Activated CD4-positive, alpha-beta T cell treated with anti-CD3 and anti-CD28 coated beads, Interleukin-2, amount 10 ng/mL, durations not matched to agents 24 days and 14 days (primary cell): Measurements from ENCODE around the gene TPGS1. TPM values are rescaled to one million over a fixed set of nuclear protein-coding genes. Genes with fewer than 3 reads are reported as not detected.

Experiments used
- DNase-seq: peaks from one replicate; pipeline ENCODE4 v3.0.0; 2022
- H3K27ac Mint-ChIP-seq: one replicate; pipeline ENCODE4 v1.8.0; 2022; ENCODE audit warnings: mild to moderate bottlenecking, mixed read lengths
- H3K27me3 Mint-ChIP-seq: one replicate; pipeline ENCODE4 v1.8.0; 2022; ENCODE audit warnings: mixed read lengths
- H3K36me3 Mint-ChIP-seq: one replicate; pipeline ENCODE4 v1.8.0; 2022; ENCODE audit warnings: low read depth, mild to moderate bottlenecking, mixed read lengths
- H3K4me1 Mint-ChIP-seq: one replicate; pipeline ENCODE4 v1.8.0; 2021; ENCODE audit warnings: mixed read lengths
- H3K4me3 Mint-ChIP-seq: one replicate; pipeline ENCODE4 v1.8.0; 2022; ENCODE audit warnings: mild to moderate bottlenecking, moderate library complexity, mixed read lengths
- H3K9me3 Mint-ChIP-seq: one replicate; pipeline ENCODE4 v1.8.0; 2021; ENCODE audit warnings: mixed read lengths
- intact Hi-C: fragments of 100-400 bp; cut with micrococcal nuclease; formaldehyde crosslinking; loops from one replicate; pipeline ENCODE4 v1.15.1; 2023
- total RNA-seq: library from RNA; stranded (reverse); gene quantifications from 2 replicates; pipeline ENCODE4 v1.2.3, GENCODE V29; 2022

TPGS1 gene, protein sequence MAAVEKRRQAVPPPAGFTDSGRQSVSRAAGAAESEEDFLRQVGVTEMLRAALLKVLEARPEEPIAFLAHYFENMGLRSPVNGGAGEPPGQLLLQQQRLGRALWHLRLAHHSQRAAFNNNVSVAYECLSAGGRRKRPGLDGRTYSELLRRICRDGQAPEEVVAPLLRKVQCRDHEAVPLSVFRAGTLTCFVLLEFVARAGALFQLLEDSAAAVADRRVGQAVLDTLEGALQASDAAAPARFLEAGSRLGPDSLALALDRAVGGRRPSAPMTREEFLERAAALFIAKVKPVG
- 13.5 and 15.6 TPM in 2 replicates for total RNA-seq

- Mint-ChIP-seq H3K4me1 (peaks cover 39% of the 10 kb centered on the region), H3K27ac (peak within 1 kb of the TSS; percentile 99), H3K27me3 (no peaks in the 10 kb centered on the region), H3K36me3 (peaks cover 5% of the 10 kb centered on the region), H3K9me3 (no peaks in the 10 kb centered on the region), H3K4me3 (peak within 1 kb of the TSS; percentile 90)
- intact Hi-C loops, result loop anchor here (1.0 to 5.0 kb wide), 4 partner anchors 18 to 125 kb away; partner anchors contain the start of genes BSG and CDC34
- DNase-seq, result peak; percentile 96
Observed at GRCh38 chr19:507286-508203, at the start of gene TPGS1. Gene TPGS1, plus strand, starts transcription at chr19:507497. Its CDS starts 10 bp downstream, at chr19:507507.

GRCh38 chr19:457636-458035 lies 49.7 kb upstream of the TPGS1 start:
- intact Hi-C loops, result no loop called here
- Mint-ChIP-seq H3K27me3 (peaks cover 14% of the 10 kb centered on the region), H3K36me3 (no peaks in the 10 kb centered on the region)

GRCh38 chr19:458091-459042 lies 48.9 kb upstream of the TPGS1 start:
- no peak for DNase-seq
- intact Hi-C loops, result no loop called here
- no peaks in the 10 kb centered on the region for H3K9me3 Mint-ChIP-seq
- no peaks in the 10 kb centered on the region for H3K4me1 Mint-ChIP-seq
- no peak overlapping the region for H3K4me3 Mint-ChIP-seq
- peaks cover 20% of the 10 kb centered on the region for H3K27me3 Mint-ChIP-seq
- H3K36me3 Mint-ChIP-seq, result no peaks in the 10 kb centered on the region
- H3K27ac Mint-ChIP-seq, result no peak overlapping the region

More at GRCh38 chr19:457636-458035, 49.7 kb upstream of the TPGS1 start:
- Mint-ChIP-seq H3K4me1 (no peaks in the 10 kb centered on the region), H3K27ac (no peak overlapping the region), H3K4me3 (no peak overlapping the region), H3K9me3 (no peaks in the 10 kb centered on the region)
- no peak for DNase-seq

GRCh38 chr19:459724-460511 lies 47.4 kb upstream of the TPGS1 start:
- Mint-ChIP-seq H3K27me3 (peaks cover 20% of the 10 kb centered on the region), H3K4me1 (no peaks in the 10 kb centered on the region), H3K4me3 (peak overlapping the region; percentile 8), H3K36me3 (peaks cover 2% of the 10 kb centered on the region), H3K9me3 (no peaks in the 10 kb centered on the region), H3K27ac (no peak overlapping the region)
- intact Hi-C loops, result no loop called here
- DNase-seq, result no peak

DNA sequence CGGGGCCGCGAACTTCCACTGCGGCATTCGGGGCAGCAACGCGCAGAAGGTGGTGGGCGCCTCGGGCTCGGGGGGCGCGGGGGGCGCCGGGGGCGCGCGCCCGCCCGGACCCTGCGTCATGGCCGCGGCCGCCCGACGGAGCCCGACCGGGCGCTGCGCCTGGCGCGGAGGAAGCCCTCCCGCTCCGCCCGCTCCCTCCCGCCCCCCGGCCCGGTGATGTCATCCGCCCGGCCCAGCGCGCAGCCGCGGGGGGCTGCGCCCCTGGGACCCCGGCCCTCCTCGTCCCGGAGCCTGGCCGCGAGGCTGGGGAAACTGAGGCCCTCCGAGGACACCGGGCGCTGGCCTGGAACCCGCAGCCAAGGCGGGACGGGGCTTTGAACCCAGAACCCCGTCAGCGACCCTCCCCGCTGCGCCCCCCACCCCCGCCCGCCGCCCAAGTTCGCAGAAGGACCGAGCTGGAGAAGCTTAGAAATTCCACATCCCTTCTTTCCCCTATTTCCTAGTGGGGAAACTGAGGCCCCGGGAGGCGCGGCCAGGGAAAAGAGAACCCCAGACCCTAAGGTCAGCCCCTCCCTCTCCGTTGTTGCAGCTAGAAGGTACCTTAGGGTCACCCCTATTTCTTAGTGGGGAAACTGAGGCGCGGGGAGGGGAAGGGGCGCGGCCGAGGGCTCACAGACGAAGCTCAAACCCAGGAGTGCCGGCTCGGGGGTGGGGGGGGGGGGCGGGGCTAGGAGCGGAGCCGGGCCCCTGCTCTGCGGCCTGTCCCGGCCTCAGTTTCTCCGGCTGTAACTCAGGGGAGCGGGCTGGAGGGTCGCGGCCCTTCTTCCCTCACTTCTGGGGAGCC lies 46.2 kb upstream of the TPGS1 start, which contains the start of gene SHC2:
Gene SHC2 (minus strand): TSS at position 157 of the 844 bp plus-strand sequence. CDS start 37 bp downstream, at position 120.
- Mint-ChIP-seq H3K4me3 (peak within 1 kb of the TSS; percentile 35), H3K4me1 (no peaks in the 10 kb centered on the region), H3K27me3 (peaks cover 20% of the 10 kb centered on the region), H3K27ac (no peak within 1 kb of the TSS), H3K36me3 (peaks cover 2% of the 10 kb centered on the region), H3K9me3 (no peaks in the 10 kb centered on the region)
- DNase-seq, result no peak
- intact Hi-C loops, result no loop called here

GRCh38 chr19:461721-462551 lies 45.4 kb upstream of the TPGS1 start:
- Mint-ChIP-seq H3K4me3 (peak overlapping the region; percentile 35), H3K27ac (no peak overlapping the region), H3K9me3 (no peaks in the 10 kb centered on the region), H3K36me3 (peaks cover 2% of the 10 kb centered on the region), H3K4me1 (no peaks in the 10 kb centered on the region), H3K27me3 (peaks cover 20% of the 10 kb centered on the region)
- DNase-seq, result no peak
- intact Hi-C loops, result no loop called here

- intact Hi-C loops, result no loop called here
- H3K4me3 Mint-ChIP-seq, result no peak overlapping the region
- H3K36me3 Mint-ChIP-seq, result peaks cover 2% of the 10 kb centered on the region
- H3K4me1 Mint-ChIP-seq, result no peaks in the 10 kb centered on the region
- no peaks in the 10 kb centered on the region for H3K9me3 Mint-ChIP-seq
- H3K27me3 Mint-ChIP-seq, result peaks cover 20% of the 10 kb centered on the region
- H3K27ac Mint-ChIP-seq, result no peak overlapping the region
- DNase-seq, result no peak
Observed at GRCh38 chr19:463483-464207, 43.7 kb upstream of the TPGS1 start.

GRCh38 chr19:464208-464545 lies 43.1 kb upstream of the TPGS1 start:
- H3K4me1 Mint-ChIP-seq, result no peaks in the 10 kb centered on the region
- intact Hi-C loops, result no loop called here
- peaks cover 2% of the 10 kb centered on the region for H3K36me3 Mint-ChIP-seq
- no peak overlapping the region for H3K27ac Mint-ChIP-seq
- no peaks in the 10 kb centered on the region for H3K9me3 Mint-ChIP-seq
- DNase-seq, result no peak
- no peak overlapping the region for H3K4me3 Mint-ChIP-seq
- peaks cover 20% of the 10 kb centered on the region for H3K27me3 Mint-ChIP-seq

DNA sequence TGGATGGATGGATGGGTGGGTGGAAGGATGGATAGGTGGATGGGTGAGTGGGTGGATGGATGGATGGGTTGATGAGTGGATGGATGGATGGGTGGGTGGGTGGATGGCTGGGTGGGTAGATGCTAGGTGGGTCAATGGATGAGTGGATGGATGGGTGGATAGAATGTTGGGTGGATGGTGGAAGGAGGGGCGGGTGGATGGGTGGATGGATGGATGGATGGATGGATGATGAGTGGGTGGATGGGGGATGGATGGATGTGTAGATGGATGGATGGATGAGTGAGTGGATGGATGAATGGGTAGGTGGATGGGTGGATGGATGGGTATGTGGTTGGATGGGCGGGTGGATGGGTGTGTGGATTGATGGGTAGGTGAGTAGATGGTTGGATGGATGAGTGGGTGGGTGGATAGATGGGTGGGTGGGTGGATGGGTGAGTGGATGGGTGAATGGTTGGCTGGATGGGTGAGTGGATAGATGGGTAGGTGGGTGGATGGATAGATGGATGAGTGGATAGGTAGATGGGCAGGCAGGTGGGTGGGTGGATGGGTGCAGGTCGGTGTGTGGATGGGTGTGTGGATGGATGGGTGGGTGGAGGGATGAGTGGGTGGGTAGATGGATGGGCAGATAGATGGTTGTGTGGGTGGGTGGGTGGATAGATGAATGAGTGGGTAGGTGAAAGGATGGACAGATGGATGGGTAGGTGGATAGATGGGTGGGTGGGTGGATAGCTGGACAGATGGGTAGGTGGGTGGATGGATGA lies 42.1 kb upstream of the TPGS1 start:
- H3K27me3 Mint-ChIP-seq, result peaks cover 13% of the 10 kb centered on the region
- H3K27ac Mint-ChIP-seq, result no peak overlapping the region
- no peaks in the 10 kb centered on the region for H3K4me1 Mint-ChIP-seq
- no peak for DNase-seq
- intact Hi-C loops, result no loop called here
- H3K36me3 Mint-ChIP-seq, result peaks cover 2% of the 10 kb centered on the region
- no peak overlapping the region for H3K4me3 Mint-ChIP-seq
- H3K9me3 Mint-ChIP-seq, result no peaks in the 10 kb centered on the region

DNA sequence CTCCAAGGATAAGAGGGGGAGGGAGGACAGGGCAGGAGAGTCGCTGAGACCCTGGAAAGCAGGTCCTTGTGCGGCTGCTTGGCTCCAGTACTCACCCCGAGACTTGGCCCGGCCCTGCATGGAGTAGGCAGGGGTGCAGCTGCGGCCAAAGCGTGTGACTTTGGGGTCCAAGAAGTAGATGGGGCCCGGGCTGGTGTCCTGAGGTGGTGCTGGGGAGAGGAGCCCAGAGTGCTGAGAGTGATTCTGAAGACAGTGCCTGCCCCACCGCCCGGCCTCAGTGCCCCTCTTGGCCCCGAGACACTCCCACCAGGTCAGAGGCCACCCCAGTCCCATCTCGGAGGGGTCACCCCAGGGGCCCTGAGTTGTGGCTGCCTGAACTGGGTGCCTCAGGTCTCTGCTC lies 39.7 kb upstream of the TPGS1 start:
- H3K27me3 Mint-ChIP-seq, result peaks cover 7% of the 10 kb centered on the region
- no peak for DNase-seq
- intact Hi-C loops, result no loop called here
- H3K36me3 Mint-ChIP-seq, result peaks cover 2% of the 10 kb centered on the region
- H3K9me3 Mint-ChIP-seq, result no peaks in the 10 kb centered on the region
- H3K27ac Mint-ChIP-seq, result no peak overlapping the region
- H3K4me3 Mint-ChIP-seq, result no peak overlapping the region
- H3K4me1 Mint-ChIP-seq, result no peaks in the 10 kb centered on the region
